ENCODE data around the gene TTC28.

TTC28 gene

DNA sequence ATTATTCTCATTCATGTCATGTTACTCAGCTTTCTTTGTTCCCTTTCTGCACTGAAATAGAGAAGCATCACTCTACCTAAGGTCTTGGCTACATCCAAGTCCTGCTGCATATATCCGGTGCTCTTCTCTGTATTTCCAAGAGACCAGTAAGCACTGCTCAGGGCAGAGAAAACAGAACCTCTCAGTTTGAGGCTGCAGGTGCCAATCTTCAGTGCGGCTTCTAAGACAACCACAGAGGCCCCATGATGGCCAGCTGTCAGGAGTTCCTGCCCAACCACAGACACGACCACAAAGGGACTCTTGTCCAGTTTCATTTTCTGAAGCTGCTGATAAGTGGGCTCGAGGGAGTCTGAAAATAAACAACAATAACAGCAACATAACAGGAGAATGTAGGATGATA is 382.1 kb downstream of the TTC28 start:
- DNase-seq (ENCODE audit: low spot score), result peak; percentile 20
- TF ChIP-seq, protein P1, sequence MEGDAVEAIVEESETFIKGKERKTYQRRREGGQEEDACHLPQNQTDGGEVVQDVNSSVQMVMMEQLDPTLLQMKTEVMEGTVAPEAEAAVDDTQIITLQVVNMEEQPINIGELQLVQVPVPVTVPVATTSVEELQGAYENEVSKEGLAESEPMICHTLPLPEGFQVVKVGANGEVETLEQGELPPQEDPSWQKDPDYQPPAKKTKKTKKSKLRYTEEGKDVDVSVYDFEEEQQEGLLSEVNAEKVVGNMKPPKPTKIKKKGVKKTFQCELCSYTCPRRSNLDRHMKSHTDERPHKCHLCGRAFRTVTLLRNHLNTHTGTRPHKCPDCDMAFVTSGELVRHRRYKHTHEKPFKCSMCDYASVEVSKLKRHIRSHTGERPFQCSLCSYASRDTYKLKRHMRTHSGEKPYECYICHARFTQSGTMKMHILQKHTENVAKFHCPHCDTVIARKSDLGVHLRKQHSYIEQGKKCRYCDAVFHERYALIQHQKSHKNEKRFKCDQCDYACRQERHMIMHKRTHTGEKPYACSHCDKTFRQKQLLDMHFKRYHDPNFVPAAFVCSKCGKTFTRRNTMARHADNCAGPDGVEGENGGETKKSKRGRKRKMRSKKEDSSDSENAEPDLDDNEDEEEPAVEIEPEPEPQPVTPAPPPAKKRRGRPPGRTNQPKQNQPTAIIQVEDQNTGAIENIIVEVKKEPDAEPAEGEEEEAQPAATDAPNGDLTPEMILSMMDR (IDR thresholded peaks at IDR 0.05; ENCODE audit: extremely low read depth, missing control alignments), result no peak

DNA sequence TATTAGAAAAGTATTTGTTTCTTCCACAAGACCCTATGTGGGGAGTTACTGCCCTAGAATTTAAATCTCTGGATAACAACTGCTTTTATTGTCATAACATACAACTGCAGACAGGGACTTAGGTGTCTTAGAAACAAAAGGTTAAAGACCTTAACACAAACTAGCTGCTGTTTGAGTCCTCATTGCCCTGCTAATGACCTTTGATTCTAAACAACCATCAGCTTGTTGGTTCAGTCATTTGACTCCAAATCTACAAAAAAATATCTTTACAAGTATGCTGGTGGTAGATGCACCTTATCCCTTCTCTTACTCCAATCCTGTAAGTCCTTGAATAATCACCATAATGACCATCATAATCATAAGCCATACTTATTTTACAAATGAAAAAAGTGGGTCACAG is 383.2 kb downstream of the TTC28 start:
- DNase-seq (ENCODE audit: low spot score), result no peak
- TF ChIP-seq, protein P1 (IDR thresholded peaks at IDR 0.05; ENCODE audit: extremely low read depth, missing control alignments), result no peak

DNA sequence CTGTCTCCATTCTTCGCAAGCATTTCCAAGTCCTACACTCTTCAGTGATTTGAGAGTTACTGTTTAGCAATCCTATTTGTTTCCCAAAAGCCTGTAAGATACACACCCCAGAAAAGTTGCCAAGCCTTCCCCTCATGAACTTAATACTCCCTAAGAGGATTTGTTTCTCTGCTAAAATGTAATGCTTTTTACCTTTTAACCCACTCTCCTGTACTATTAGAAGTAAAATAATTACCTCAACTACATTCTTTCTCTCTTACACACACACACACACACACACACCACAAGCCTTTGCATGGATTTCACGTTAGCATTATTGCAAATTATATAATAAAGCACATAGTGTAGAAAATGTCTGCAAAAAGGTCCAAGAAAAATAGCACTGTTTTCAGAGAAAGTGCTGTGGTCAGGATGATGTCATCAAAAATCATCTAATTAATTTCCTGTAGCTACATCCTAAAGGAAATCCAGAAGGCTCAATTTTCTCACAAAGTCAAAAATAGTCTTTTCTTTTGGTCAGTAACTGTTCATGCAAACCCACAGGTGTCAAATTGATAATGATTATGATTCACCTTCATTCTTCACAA is 396.5 kb downstream of the TTC28 start:
- TF ChIP-seq, protein P1 (IDR thresholded peaks at IDR 0.05; ENCODE audit: extremely low read depth, missing control alignments), result no peak
- DNase-seq (ENCODE audit: low spot score), result no peak

DNA sequence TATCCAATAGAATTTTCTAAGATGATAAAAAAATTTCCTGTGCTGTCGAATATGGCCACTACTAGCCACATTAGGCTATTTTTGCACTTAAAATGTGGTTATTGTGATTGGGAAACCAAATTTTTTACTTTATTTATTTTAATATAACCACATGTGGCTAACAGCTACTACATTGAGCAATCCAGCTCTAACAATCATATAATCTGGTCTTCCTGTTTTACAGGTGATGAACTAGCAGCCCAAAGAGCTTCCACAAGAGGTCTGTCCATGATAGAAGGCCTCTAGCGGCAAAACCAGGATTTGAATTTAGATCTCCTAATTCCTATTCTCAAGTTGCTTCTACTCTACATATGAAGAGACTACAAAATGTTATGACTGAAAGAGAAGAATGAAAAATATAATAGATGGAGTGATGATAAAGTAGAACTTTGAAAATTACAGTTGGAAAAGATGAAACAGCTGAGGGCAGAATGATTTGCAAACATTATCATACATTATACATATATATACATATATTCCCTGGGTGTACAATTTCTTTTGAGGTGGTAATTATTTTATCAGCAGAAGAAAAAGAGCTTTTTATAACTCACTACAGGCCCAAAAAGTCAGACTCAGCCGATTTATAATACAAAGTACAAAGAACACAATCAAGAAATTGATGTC is 397.1 kb downstream of the TTC28 start:
- no peak for DNase-seq (ENCODE audit: low spot score)
- TF ChIP-seq, protein P1 (IDR thresholded peaks at IDR 0.05; ENCODE audit: extremely low read depth, missing control alignments), result no peak

DNA sequence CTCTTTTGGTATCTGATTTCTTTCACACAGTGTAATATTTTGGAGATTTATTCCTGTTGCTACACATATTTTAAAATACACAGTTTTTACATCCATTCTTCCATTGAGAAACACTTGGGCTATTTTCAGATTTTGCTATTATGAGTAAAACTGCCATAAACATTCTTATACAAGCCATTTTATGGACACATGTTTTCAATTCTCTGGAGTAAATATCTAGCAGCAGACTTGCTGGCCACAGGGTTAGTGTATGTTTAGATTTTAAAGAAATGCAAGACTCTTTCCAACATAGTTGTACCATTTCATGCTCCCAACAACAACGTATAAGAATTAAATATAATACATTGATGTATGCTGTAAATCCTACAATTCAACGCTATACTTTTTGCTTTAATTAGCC is 399.8 kb downstream of the TTC28 start:
- TF ChIP-seq, protein P1 (IDR thresholded peaks at IDR 0.05; ENCODE audit: extremely low read depth, missing control alignments), result no peak
- no peak for DNase-seq (ENCODE audit: low spot score)

DNA sequence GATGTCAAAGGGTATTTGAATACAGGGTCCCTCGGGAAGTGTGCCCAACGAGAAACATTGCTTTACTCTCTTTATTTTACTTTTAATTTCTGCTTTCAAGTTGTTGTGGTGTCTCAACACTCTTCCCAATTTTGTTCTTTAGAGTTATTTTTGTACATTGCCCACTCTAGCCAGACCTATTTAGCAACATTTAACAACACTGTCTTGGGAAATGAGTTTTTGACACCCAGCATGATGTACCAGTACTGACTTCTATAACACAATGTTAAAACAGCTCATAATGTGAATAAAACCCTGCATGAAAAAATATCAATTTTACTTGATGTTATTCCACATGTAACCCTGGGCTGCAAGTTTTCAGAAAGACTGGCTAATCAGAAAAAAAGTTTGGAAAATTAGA is 410.4 kb downstream of the TTC28 start:
- DNase-seq (ENCODE audit: low spot score), result no peak
- TF ChIP-seq, protein P1 (IDR thresholded peaks at IDR 0.05; ENCODE audit: extremely low read depth, missing control alignments), result no peak

DNA sequence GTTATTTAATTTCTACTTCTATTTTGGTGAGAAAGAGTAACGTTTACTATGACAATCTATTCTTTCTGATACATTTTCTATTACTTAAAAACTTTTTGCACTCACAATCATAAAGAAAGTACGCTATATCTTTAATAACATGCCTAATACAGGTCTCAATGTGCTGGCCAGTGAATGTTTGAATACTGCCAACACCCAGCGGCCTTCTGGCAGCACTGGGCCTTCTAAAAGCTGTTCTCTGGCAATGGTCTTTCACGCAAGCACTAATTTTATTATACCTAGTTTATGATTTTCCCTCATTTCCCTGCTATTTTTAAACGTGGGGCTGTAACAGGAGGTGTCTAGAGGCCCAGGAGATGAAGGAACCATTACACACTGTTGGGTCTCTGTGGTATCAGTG is 410.8 kb downstream of the TTC28 start:
- TF ChIP-seq, protein P1 (IDR thresholded peaks at IDR 0.05; ENCODE audit: extremely low read depth, missing control alignments), result no peak
- no peak for DNase-seq (ENCODE audit: low spot score)

All from GM20000 (cell line).